ENCODE data around the gene RASGRP3.

RASGRP3 gene

GRCh38 chr2:33581872-33582271 lies 105.4 kb downstream of the RASGRP3 start:
- DNase-seq (ENCODE audit: extremely low read depth, low read depth): no peak
- no peak for TF ChIP-seq CTCF (IDR thresholded peaks at IDR 0.05; ENCODE audit: low read depth, low read length)

- no peak for DNase-seq (ENCODE audit: extremely low read depth, low read depth)
These were observed 106.9 kb downstream of the RASGRP3 start for GRCh38 chr2:33583194-33583938.

GRCh38 chr2:33586766-33587165 lies 110.3 kb downstream of the RASGRP3 start:
- no peak for TF ChIP-seq CTCF (IDR thresholded peaks at IDR 0.05; ENCODE audit: low read depth, low read length)
- DNase-seq (ENCODE audit: extremely low read depth, low read depth): no peak

More at GRCh38 chr2:33583194-33583938, 106.9 kb downstream of the RASGRP3 start:
- peak; percentile 87 for TF ChIP-seq CTCF (IDR thresholded peaks at IDR 0.05; ENCODE audit: low read depth, low read length)

GRCh38 chr2:33588232-33588631 lies 111.8 kb downstream of the RASGRP3 start:
- no peak; the same call in none of the 2 replicates for TF ChIP-seq CTCF (IDR thresholded peaks at IDR 0.05; ENCODE audit: low read depth, low read length)
- DNase-seq (ENCODE audit: extremely low read depth, low read depth): no peak

GRCh38 chr2:33589444-33589843 lies 113.0 kb downstream of the RASGRP3 start:
- no peak for DNase-seq (ENCODE audit: extremely low read depth, low read depth)
- no peak for TF ChIP-seq CTCF (IDR thresholded peaks at IDR 0.05; ENCODE audit: low read depth, low read length)

- no peak for DNase-seq (ENCODE audit: extremely low read depth, low read depth)
- TF ChIP-seq CTCF (IDR thresholded peaks at IDR 0.05; ENCODE audit: low read depth, low read length): no peak
These were observed 118.9 kb downstream of the RASGRP3 start for GRCh38 chr2:33595385-33595784.

- no peak for DNase-seq (ENCODE audit: extremely low read depth, low read depth)
- no peak for TF ChIP-seq CTCF (IDR thresholded peaks at IDR 0.05; ENCODE audit: low read depth, low read length)
These were observed 120.6 kb downstream of the RASGRP3 start for GRCh38 chr2:33597026-33597425.
